ENCODE results near the gene OR11L1. TPM values are rescaled to one million over a fixed set of nuclear protein-coding genes. Genes with fewer than 3 reads are reported as not detected.

The OR11L1 gene
- total RNA-seq, 1 experiment from 2014 or later, result not detected

DNA sequence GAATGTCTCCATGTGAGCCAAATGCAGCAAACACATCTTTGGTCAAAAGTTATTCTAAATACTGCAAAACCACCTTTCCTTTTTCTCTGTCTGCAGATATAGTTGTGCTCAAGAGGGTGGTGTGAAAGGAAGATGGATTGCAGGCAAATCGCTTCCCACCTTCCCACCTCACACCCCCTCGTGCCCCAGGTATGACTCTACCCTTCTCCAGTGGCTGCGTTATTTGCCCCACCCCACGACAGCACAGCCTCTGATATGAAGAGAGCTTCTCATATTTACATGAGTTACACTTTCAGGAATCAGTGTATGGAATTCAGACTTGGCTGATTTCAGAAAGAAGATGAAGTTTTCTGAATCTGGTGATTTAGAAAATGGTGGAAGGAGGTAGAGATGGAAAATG, 21.1 kb upstream of the OR11L1 start (continued):
- TF ChIP-seq, protein P1, sequence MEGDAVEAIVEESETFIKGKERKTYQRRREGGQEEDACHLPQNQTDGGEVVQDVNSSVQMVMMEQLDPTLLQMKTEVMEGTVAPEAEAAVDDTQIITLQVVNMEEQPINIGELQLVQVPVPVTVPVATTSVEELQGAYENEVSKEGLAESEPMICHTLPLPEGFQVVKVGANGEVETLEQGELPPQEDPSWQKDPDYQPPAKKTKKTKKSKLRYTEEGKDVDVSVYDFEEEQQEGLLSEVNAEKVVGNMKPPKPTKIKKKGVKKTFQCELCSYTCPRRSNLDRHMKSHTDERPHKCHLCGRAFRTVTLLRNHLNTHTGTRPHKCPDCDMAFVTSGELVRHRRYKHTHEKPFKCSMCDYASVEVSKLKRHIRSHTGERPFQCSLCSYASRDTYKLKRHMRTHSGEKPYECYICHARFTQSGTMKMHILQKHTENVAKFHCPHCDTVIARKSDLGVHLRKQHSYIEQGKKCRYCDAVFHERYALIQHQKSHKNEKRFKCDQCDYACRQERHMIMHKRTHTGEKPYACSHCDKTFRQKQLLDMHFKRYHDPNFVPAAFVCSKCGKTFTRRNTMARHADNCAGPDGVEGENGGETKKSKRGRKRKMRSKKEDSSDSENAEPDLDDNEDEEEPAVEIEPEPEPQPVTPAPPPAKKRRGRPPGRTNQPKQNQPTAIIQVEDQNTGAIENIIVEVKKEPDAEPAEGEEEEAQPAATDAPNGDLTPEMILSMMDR (IDR thresholded peaks at IDR 0.05 in 2 of 3, conservative IDR thresholded peaks at IDR 0.05 in 1 of 3; ENCODE audit: borderline replicate concordance in 1 of 3, insufficient read depth in 1 of 3, low read depth in 2 of 3, low read length in 2 of 3), result no peak
- no peak for TF ChIP-seq TCF7L2 (IDR thresholded peaks at IDR 0.05; ENCODE audit: borderline replicate concordance, extremely low read depth, insufficient read depth, insufficient read length)
- no peak for TF ChIP-seq JUND (IDR thresholded peaks at IDR 0.05)
- no peak for TF ChIP-seq EGR1 (IDR thresholded peaks at IDR 0.05; ENCODE audit: low read depth)
- no peak for TF ChIP-seq ZNF274 (IDR thresholded peaks at IDR 0.05; ENCODE audit: low read depth, low read length)
- TF ChIP-seq EZH2 (IDR thresholded peaks at IDR 0.05), result no peak
- no peak for TF ChIP-seq POLR2A (IDR thresholded peaks at IDR 0.05; ENCODE audit: borderline replicate concordance, extremely low read depth, insufficient read depth, insufficient read length)
- TF ChIP-seq, protein P2, sequence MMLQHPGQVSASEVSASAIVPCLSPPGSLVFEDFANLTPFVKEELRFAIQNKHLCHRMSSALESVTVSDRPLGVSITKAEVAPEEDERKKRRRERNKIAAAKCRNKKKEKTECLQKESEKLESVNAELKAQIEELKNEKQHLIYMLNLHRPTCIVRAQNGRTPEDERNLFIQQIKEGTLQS (IDR thresholded peaks at IDR 0.05), result no peak
- no peak for TF ChIP-seq CBX3 (IDR thresholded peaks at IDR 0.05; ENCODE audit: low read depth)

DNA sequence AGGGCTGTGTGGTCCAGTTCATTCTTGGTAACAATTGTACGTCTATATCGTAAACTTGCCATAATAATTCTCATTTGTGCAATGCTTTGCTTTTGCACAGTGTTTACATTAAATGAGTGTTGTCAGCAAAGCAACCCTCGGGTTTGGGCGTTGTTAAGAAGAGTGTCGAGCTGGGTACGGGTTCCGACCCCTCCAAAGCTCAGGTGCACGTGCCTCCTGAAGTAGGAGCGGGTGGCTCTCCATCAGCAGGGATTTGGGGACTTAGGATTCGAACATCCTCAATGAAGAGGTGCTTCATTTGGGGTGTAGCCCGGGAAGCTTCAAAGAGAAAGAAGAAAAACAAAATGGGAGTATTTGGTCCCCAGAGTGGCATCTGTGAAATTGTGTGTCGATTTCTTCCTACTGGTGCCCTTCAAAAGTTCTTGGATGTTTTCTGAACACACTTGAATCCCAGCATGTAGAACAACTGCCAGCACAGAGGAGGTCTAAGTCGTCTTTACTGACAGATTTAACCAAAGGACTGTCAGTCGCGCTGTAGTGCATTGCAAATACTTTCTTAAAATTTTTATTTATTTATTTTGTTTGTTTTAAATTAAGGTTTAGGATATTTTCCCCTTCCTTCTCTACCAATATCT, 16.4 kb upstream of the OR11L1 start:
- Histone ChIP-seq H4K20me1 (ENCODE audit: insufficient read depth) (no peaks in the 10 kb centered on the region), H3K9ac (ENCODE audit: low read length) (no peak overlapping the region), H3K4me2 (ENCODE audit: low read length) (no peak overlapping the region), H3K4me1 (ENCODE audit: control insufficient read depth in 1 of 2, insufficient read depth in 2 of 2, low read length in 2 of 2) (no peaks in the 10 kb centered on the region), H3K27ac (ENCODE audit: low read depth, low read length) (no peak overlapping the region), H3K9me2 (ENCODE audit: insufficient read depth) (no peaks in the 10 kb centered on the region), H3K9me3 (ENCODE audit: control insufficient read depth in 1 of 2, insufficient read depth in 1 of 2, low read depth in 1 of 2, low read length in 2 of 2) (peaks cover 6% of the 10 kb centered on the region in 2 experiments; a peak in 2 of 4 replicates), H3K27me3 (ENCODE audit: insufficient read depth, low read length) (no peaks in the 10 kb centered on the region), H2AFZ (ENCODE audit: low read depth, low read length, poor library complexity, severe bottlenecking) (no peak overlapping the region), H3K79me2 (ENCODE audit: insufficient read depth, low read length) (no peaks in the 10 kb centered on the region), H3K36me3 (ENCODE audit: control insufficient read depth in 1 of 2, insufficient read depth in 2 of 2, low read length in 2 of 2) (no peaks in the 10 kb centered on the region), H3K4me3 (replicated peaks in 1 of 2; ENCODE audit: low read depth in 1 of 2, low read length in 2 of 2) (no peak overlapping the region)
- DNase-seq (ENCODE audit: low read depth, low spot score) (no peak), ATAC-seq (no peak)
- BruUV-seq (replicated peaks), result no TSS peak
- POLR2A ChIA-PET, result no interaction called here
- TF ChIP-seq RAD21 (IDR thresholded peaks at IDR 0.05; ENCODE audit: low read depth) (no peak), ZNF274 (IDR thresholded peaks at IDR 0.05; ENCODE audit: low read depth, low read length) (no peak), EZH2 (IDR thresholded peaks at IDR 0.05) (no peak), POLR2A (IDR thresholded peaks at IDR 0.05; ENCODE audit: borderline replicate concordance, extremely low read depth, insufficient read depth, insufficient read length) (no peak), YY1 (IDR thresholded peaks at IDR 0.05; ENCODE audit: extremely low read depth, insufficient replicate concordance, low read depth, low read length) (no peak), EGR1 (IDR thresholded peaks at IDR 0.05; ENCODE audit: low read depth) (no peak), ELF1 (IDR thresholded peaks at IDR 0.05; ENCODE audit: borderline replicate concordance, low read depth) (no peak), SRF (IDR thresholded peaks at IDR 0.05; ENCODE audit: low read depth) (no peak), CBX3 (IDR thresholded peaks at IDR 0.05; ENCODE audit: low read depth) (no peak), EZH2phosphoT487 (IDR thresholded peaks at IDR 0.05; ENCODE audit: borderline replicate concordance) (no peak)
- TF ChIP-seq, protein P2 (IDR thresholded peaks at IDR 0.05), result no peak
- TF ChIP-seq, protein P3, sequence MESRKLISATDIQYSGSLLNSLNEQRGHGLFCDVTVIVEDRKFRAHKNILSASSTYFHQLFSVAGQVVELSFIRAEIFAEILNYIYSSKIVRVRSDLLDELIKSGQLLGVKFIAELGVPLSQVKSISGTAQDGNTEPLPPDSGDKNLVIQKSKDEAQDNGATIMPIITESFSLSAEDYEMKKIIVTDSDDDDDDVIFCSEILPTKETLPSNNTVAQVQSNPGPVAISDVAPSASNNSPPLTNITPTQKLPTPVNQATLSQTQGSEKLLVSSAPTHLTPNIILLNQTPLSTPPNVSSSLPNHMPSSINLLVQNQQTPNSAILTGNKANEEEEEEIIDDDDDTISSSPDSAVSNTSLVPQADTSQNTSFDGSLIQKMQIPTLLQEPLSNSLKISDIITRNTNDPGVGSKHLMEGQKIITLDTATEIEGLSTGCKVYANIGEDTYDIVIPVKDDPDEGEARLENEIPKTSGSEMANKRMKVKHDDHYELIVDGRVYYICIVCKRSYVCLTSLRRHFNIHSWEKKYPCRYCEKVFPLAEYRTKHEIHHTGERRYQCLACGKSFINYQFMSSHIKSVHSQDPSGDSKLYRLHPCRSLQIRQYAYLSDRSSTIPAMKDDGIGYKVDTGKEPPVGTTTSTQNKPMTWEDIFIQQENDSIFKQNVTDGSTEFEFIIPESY (IDR thresholded peaks at IDR 0.05; ENCODE audit: extremely low read depth, insufficient replicate concordance, low read length), result no peak
- TF ChIP-seq, protein P1 (IDR thresholded peaks at IDR 0.05 in 2 of 3, conservative IDR thresholded peaks at IDR 0.05 in 1 of 3; ENCODE audit: borderline replicate concordance in 1 of 3, insufficient read depth in 1 of 3, low read depth in 2 of 3, low read length in 2 of 3), result no peak
- TF ChIP-seq, protein P4, sequence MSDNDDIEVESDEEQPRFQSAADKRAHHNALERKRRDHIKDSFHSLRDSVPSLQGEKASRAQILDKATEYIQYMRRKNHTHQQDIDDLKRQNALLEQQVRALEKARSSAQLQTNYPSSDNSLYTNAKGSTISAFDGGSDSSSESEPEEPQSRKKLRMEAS (IDR thresholded peaks at IDR 0.05), result no peak
- RAD21 ChIA-PET (ENCODE audit: low non-redundant PET in 1 of 2, low total read pairs in 2 of 2, uncharacterized antibody in 2 of 2, unreplicated experiment in 2 of 2), result no interaction called here
- intact Hi-C loops (cut with micrococcal nuclease), result no loop called here
- CTCF ChIA-PET, result no interaction called here
